Stomach (tissue), 9 donors: ENCODE results near the gene FADS2. TPM values are rescaled to one million over a fixed set of nuclear protein-coding genes. Genes with fewer than 3 reads are reported as not detected.

Experiments used
- DNase-seq, 2 donors: peaks; one replicate each; pipeline versions ENCODE4 v3.0.0 to v3.0.0-alpha.2; 2013 to 2019
- H3K27ac ChIP-seq, 5 donors: fragments of 200-600 bp in 4 of 5; sonication (generic) in 4 of 5; one replicate each; pipeline ENCODE4 v1.5.1; 2013 to 2019; ENCODE audit warnings: mild to moderate bottlenecking in 1 of 5, moderate library complexity in 1 of 5
- H3K27me3 ChIP-seq, 3 donors: fragments of 200-600 bp; sonication (generic); one replicate each; pipeline ENCODE4 v1.5.1; 2017 to 2019; ENCODE audit warnings: mixed run types in 1 of 3
- H3K36me3 ChIP-seq, 4 donors: fragments of 200-600 bp; sonication (generic); 1 replicate in 3 of 4; 2 replicates in 1 of 4; pipeline ENCODE4 v1.5.1; 2016 to 2019
- H3K4me1 ChIP-seq, 4 donors: fragments of 200-600 bp; sonication (generic); one replicate each; pipeline ENCODE4 v1.5.1; 2016 to 2019
- H3K4me3 ChIP-seq, 4 donors: fragments of 200-600 bp; sonication (generic) in 3 of 4; one replicate each; pipeline ENCODE4 v1.5.1; 2016 to 2019; ENCODE audit warnings: mild to moderate bottlenecking in 1 of 4
- H3K9me3 ChIP-seq, 4 donors: fragments of 200-600 bp; sonication (generic); one replicate each; pipeline ENCODE4 v1.5.1; 2016 to 2019
- CTCF ChIP-seq, 7 experiments: fragments of 450-650 bp in 4 of 7; fragments of 200-600 bp in 3 of 7; sonication (generic) in 3 of 7; IDR thresholded peaks; one replicate each; pipeline ENCODE4 v1.5.1; 2016 to 2019; ENCODE audit warnings: antibody characterized with exemption in 7 of 7, control low read depth in 2 of 7, mild to moderate bottlenecking in 1 of 7
- EP300 ChIP-seq: sonication (generic); formaldehyde crosslinking; IDR thresholded peaks from one replicate; pipeline ENCODE4 v1.6.1; 2017; ENCODE audit warnings: antibody characterized with exemption
- POLR2A ChIP-seq, 4 donors: fragments of 450-650 bp; IDR thresholded peaks; one replicate each; pipeline ENCODE4 v1.6.1; 2016; ENCODE audit warnings: antibody characterized with exemption in 4 of 4, control low read depth in 2 of 4, mild to moderate bottlenecking in 1 of 4, moderate library complexity in 1 of 4
- POLR2AphosphoS5 ChIP-seq, 3 donors: sonication (generic); formaldehyde crosslinking; IDR thresholded peaks; one replicate each; pipeline ENCODE4 v1.6.1; 2016; ENCODE audit warnings: antibody characterized with exemption in 3 of 3
- WGBS, 5 donors: extraction: QIAGEN DNeasy Blood & Tissue Kit in 3 of 5; methylation state at CpG; one replicate each; pipeline versions ENCODE4 v1.1.5 to v1.1.7; 2013 to 2018; 5-methylcytosine and 5-hydroxymethylcytosine counted together
- intact Hi-C: fragments of 100-400 bp; cut with DNase I; formaldehyde crosslinking; loops from one replicate; pipeline ENCODE4 v1.15.1; 2023; ENCODE audit warnings: low total_unique reads
- polyA plus RNA-seq, 3 donors: library from polyadenylated mRNA; stranded (reverse); fragments of 200-250 nt; gene quantifications; one replicate each; pipeline ENCODE4 v1.2.3, GENCODE V29; 2013
- total RNA-seq, 5 donors: library from RNA; depleted of rRNA; stranded (reverse); fragments of >200 nt; gene quantifications; one replicate each; pipeline versions ENCODE4 v1.1.0 to v1.2.3, GENCODE V29; 2014 to 2016
- donor health status: healthy with polysubstance abuse.
- donor health status: Bipolar disorder and iron deficiency.
- donor health status: healthy.

Gene FADS2
- total and polyA plus RNA-seq, 8 donors, result 3.5 to 17.1 (median 13.0) TPM; not detected in 1

- 22 to 48% (median 29%) methylated on average over 7 to 19 of the region's 19 CpGs for WGBS, 5 donors
- peaks cover 10 to 69% (median 51%) of the 10 kb centered on the region in 4 donors for H3K36me3 ChIP-seq
- H3K4me3 ChIP-seq, result peak overlapping the region; percentile 14 to 36 (median 30)
- no peaks in the 10 kb centered on the region for H3K27me3 ChIP-seq
- H3K4me1 ChIP-seq, result peaks cover 0 to 21% (median 8%) of the 10 kb centered on the region in 4 donors
- peak overlapping the region in 2 of 5 donors; percentile 13 to 56 for H3K27ac ChIP-seq
- no peaks in the 10 kb centered on the region for H3K9me3 ChIP-seq
- peak; percentile 81 to 88 for DNase-seq
- intact Hi-C loops, result loop anchor here (5.0 kb wide), 2 partner anchors 43 to 178 kb away; no protein-coding TSS in a partner anchor
- TF ChIP-seq EP300, result no peak
- no peak for TF ChIP-seq CTCF (IDR thresholded peaks at IDR 0.05)
- peak in 1 of 3 donors; percentile 52 for TF ChIP-seq POLR2AphosphoS5 (IDR thresholded peaks at IDR 0.05)
These were observed 76.5 kb downstream of the FADS2 start for GRCh38 chr11:61904539-61905048.

- peaks cover 10 to 68% (median 50%) of the 10 kb centered on the region in 4 donors for H3K36me3 ChIP-seq
- TF ChIP-seq EP300 (no peak), CTCF (IDR thresholded peaks at IDR 0.05) (no peak), POLR2A (IDR thresholded peaks at IDR 0.05) (no peak), POLR2AphosphoS5 (IDR thresholded peaks at IDR 0.05) (no peak)
- H3K4me1 ChIP-seq, result peaks cover 0 to 20% (median 9%) of the 10 kb centered on the region in 4 donors
- intact Hi-C loops, result no loop called here
- no peak overlapping the region for H3K27ac ChIP-seq
- 92 to 95% (median 93%) methylated on average over 13 of the region's 13 CpGs for WGBS, 5 donors
- no peaks in the 10 kb centered on the region for H3K9me3 ChIP-seq
- DNase-seq, result no peak
- no peak overlapping the region for H3K4me3 ChIP-seq
- H3K27me3 ChIP-seq, result no peaks in the 10 kb centered on the region
These were observed 77.1 kb downstream of the FADS2 start for GRCh38 chr11:61905067-61905696.

GRCh38 chr11:61905801-61906521 lies 77.9 kb downstream of the FADS2 start:
- Histone ChIP-seq H3K9me3 (no peaks in the 10 kb centered on the region), H3K4me1 (peaks cover 0 to 23% (median 9%) of the 10 kb centered on the region in 4 donors), H3K27me3 (no peaks in the 10 kb centered on the region), H3K4me3 (no peak overlapping the region), H3K27ac (no peak overlapping the region), H3K36me3 (peaks cover 10 to 60% (median 48%) of the 10 kb centered on the region in 4 donors)
- TF ChIP-seq EP300, result no peak
- TF ChIP-seq CTCF (IDR thresholded peaks at IDR 0.05), result no peak
- TF ChIP-seq POLR2A (IDR thresholded peaks at IDR 0.05), result no peak
- TF ChIP-seq POLR2AphosphoS5 (IDR thresholded peaks at IDR 0.05), result no peak
- DNase-seq, result no peak
- 82 to 93% (median 89%) methylated on average over 8 to 14 of the region's 14 CpGs for WGBS, 5 donors
- intact Hi-C loops, result no loop called here

GRCh38 chr11:61906522-61906909 lies 78.4 kb downstream of the FADS2 start:
- TF ChIP-seq EP300, result no peak
- TF ChIP-seq POLR2A (IDR thresholded peaks at IDR 0.05), result no peak
- no peak for TF ChIP-seq POLR2AphosphoS5 (IDR thresholded peaks at IDR 0.05)
- TF ChIP-seq CTCF (IDR thresholded peaks at IDR 0.05), result no peak
- no peak for DNase-seq
- WGBS, 5 donors, result 84 to 89% (median 87%) methylated on average over 11 to 14 of the region's 14 CpGs
- peaks cover 10 to 54% (median 46%) of the 10 kb centered on the region in 4 donors for H3K36me3 ChIP-seq
- H3K9me3 ChIP-seq, result no peaks in the 10 kb centered on the region
- H3K27ac ChIP-seq, result no peak overlapping the region
- intact Hi-C loops, result no loop called here
- H3K4me1 ChIP-seq, result peaks cover 0 to 28% (median 10%) of the 10 kb centered on the region in 4 donors
- no peak overlapping the region for H3K4me3 ChIP-seq
- no peaks in the 10 kb centered on the region for H3K27me3 ChIP-seq
